Kidney (tissue), 14 donors: ENCODE measurements around the gene NOS1. TPM values are rescaled to one million over a fixed set of nuclear protein-coding genes. Genes with fewer than 3 reads are reported as not detected.
"Not testable (repeated sequence)": the region's sequence is repeated elsewhere in the genome, so short reads cannot be mapped to it uniquely, and the experiment has no call there.

ENCODE experiments used
- DNase-seq, 5 donors: peaks; one replicate each; pipeline ENCODE4 v3.0.0-alpha.2; 2013 to 2020
- FAIRE-seq: peaks from 2 replicates; lab custom pipeline; 2012; peaks lifted over from hg19 to GRCh38; lab: Jason Lieb, UNC
- H3K27ac ChIP-seq, 2 donors: one replicate each; pipeline ENCODE4 v1.7.0; 2013; ENCODE audit warnings: low read depth in 2 of 2, low read length in 2 of 2, inconsistent platforms in 1 of 2
- H3K27me3 ChIP-seq: one replicate; pipeline ENCODE4 v1.7.1; 2013; ENCODE audit warnings: low read length, inconsistent platforms; ENCODE audit not compliant: control insufficient read depth, insufficient read depth
- H3K36me3 ChIP-seq, 3 donors: one replicate each; pipeline versions ENCODE4 v1.7.0 to v1.7.1; 2013; ENCODE audit warnings: low read length in 3 of 3, control low read depth in 1 of 3, inconsistent platforms in 1 of 3; ENCODE audit not compliant: insufficient read depth in 3 of 3, control insufficient read depth in 2 of 3
- H3K4me1 ChIP-seq, 3 donors: one replicate each; pipeline versions ENCODE4 v1.7.0 to v1.7.1; 2013; ENCODE audit warnings: low read length in 3 of 3, inconsistent platforms in 1 of 3, low read depth in 1 of 3; ENCODE audit not compliant: control insufficient read depth in 2 of 3, insufficient read depth in 2 of 3
- H3K4me3 ChIP-seq, 3 donors: one replicate each; pipeline versions ENCODE4 v1.7.0 to v1.8.1; 2013; ENCODE audit warnings: low read length in 3 of 3, control low read depth in 1 of 3, inconsistent platforms in 1 of 3
- H3K9ac ChIP-seq, 3 donors: one replicate each; pipeline versions ENCODE4 v1.7.0 to v1.7.1; 2013; ENCODE audit warnings: low read length in 3 of 3, control low read depth in 1 of 3, inconsistent platforms in 1 of 3
- H3K9me3 ChIP-seq, 3 donors: one replicate each; pipeline versions ENCODE4 v1.7.0 to v1.7.1; 2013; ENCODE audit warnings: low read length in 3 of 3, control low read depth in 1 of 3, inconsistent platforms in 1 of 3; ENCODE audit not compliant: control insufficient read depth in 2 of 3, insufficient read depth in 1 of 3
- intact Hi-C: fragments of 100-400 bp; cut with DNase I; formaldehyde crosslinking; loops from one replicate; pipeline ENCODE4 v1.11.1; 2022
- polyA plus RNA-seq: library from polyadenylated mRNA; stranded (reverse); fragments of 350-450 nt; fragmentation: Illumina TruSeq; extraction: RNeasy Lipid Tissue Mini Kit (QIAGEN cat#74804); gene quantifications from one replicate; pipeline ENCODE4 v1.2.3, GENCODE V29; 2014; ENCODE audit warnings: low read depth, low replicate concordance; ENCODE audit not compliant: insufficient read depth
- total RNA-seq: library from RNA; stranded (reverse); fragmentation: NEBNext Ultra II Directional; extraction: Animal tissue kit (Norgen Biotek cat#: 25700); gene quantifications from one replicate; pipeline ENCODE4 v1.2.1, GENCODE V29; 2021
- TF ChIP-seq, protein P1 (sequence below): IDR thresholded peaks from 3 replicates; pipeline ENCODE4 v1.5.1; 2012; ENCODE audit warnings: mild to moderate bottlenecking, moderate library complexity, borderline replicate concordance; ENCODE audit not compliant: insufficient read depth; ENCODE audit errors: extremely low read depth
- donor health status: control.
- donor health status: control.
- donor health status: control.
- donor health status: control.
- donor health status: control.
- donor health status: DM: yes; HTN: yes; CAD: no.
- donor health status: Normal renal cell carcinoma (clear cell type).

The NOS1 gene
- total and polyA plus RNA-seq, 2 donors from 2014 or later = 1.3 to 6.5 TPM

DNA sequence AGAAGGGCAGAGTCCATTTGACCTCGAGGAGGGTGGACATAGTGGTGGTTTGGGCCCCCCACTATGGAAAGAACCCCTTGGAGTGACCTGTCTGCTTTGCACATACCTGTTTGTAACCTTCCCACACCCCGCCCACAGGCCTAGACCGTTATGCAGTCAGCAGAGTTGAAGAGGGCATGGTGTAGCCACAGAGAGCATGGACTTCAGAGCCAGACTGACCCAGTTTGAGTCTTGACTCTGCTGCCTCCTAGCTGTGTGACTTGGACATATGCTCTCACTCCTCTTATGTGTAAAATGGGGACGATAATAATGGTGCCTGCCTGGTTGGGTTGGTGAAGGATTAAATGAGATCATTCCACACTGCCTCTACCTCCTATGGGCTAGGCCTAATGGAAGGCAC is 40.9 kb upstream of the NOS1 start:
- no peak overlapping the region for H3K4me3 ChIP-seq
- no peaks in the 10 kb centered on the region for H3K27me3 ChIP-seq
- DNase-seq (no peak), FAIRE-seq (no peak)
- no peak overlapping the region for H3K27ac ChIP-seq
- H3K9me3 ChIP-seq = peaks cover 0 to 3% (median 0%) of the 10 kb centered on the region in 3 donors
- TF ChIP-seq, protein P1, sequence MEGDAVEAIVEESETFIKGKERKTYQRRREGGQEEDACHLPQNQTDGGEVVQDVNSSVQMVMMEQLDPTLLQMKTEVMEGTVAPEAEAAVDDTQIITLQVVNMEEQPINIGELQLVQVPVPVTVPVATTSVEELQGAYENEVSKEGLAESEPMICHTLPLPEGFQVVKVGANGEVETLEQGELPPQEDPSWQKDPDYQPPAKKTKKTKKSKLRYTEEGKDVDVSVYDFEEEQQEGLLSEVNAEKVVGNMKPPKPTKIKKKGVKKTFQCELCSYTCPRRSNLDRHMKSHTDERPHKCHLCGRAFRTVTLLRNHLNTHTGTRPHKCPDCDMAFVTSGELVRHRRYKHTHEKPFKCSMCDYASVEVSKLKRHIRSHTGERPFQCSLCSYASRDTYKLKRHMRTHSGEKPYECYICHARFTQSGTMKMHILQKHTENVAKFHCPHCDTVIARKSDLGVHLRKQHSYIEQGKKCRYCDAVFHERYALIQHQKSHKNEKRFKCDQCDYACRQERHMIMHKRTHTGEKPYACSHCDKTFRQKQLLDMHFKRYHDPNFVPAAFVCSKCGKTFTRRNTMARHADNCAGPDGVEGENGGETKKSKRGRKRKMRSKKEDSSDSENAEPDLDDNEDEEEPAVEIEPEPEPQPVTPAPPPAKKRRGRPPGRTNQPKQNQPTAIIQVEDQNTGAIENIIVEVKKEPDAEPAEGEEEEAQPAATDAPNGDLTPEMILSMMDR = no peak
- intact Hi-C loops = no loop called here
- no peaks in the 10 kb centered on the region for H3K4me1 ChIP-seq
- no peak overlapping the region for H3K9ac ChIP-seq
- no peaks in the 10 kb centered on the region for H3K36me3 ChIP-seq

DNA sequence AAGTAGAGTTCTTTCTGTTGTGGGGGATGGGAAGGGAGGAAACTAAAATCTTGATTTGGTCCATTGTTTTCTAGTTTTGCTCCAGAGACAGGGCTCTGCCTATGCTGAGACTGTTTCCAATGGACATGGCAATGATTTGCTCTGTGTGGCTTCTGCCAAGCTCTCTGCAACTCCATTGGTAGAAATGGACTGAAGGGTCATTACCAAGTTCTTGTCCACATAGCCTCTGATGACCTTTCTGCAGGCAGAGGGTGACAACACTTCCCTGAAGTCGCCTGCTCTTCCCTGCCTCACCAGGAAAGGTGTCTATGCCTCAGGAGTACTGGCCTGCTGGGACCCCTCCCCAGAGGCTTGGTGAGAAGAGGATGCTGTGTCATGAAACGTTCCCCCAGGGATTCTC is 39.5 kb upstream of the NOS1 start:
- peaks cover 0 to 3% (median 0%) of the 10 kb centered on the region in 3 donors for H3K9me3 ChIP-seq
- intact Hi-C loops = no loop called here
- H3K36me3 ChIP-seq = no peaks in the 10 kb centered on the region
- no peak for FAIRE-seq
- DNase-seq = no peak
- no peaks in the 10 kb centered on the region for H3K27me3 ChIP-seq
- no peaks in the 10 kb centered on the region for H3K4me1 ChIP-seq
- H3K9ac ChIP-seq = no peak overlapping the region
- no peak overlapping the region for H3K4me3 ChIP-seq
- no peak overlapping the region for H3K27ac ChIP-seq
- TF ChIP-seq, protein P1 = no peak

GRCh38 chr12:117398482-117398881 is 37.1 kb upstream of the NOS1 start:
- H3K36me3 ChIP-seq, H3K27ac ChIP-seq, H3K27me3 ChIP-seq, DNase-seq, H3K4me3 ChIP-seq, H3K9me3 ChIP-seq, FAIRE-seq, H3K9ac ChIP-seq, intact Hi-C loops, H3K4me1 ChIP-seq: not testable (repeated sequence)

DNA sequence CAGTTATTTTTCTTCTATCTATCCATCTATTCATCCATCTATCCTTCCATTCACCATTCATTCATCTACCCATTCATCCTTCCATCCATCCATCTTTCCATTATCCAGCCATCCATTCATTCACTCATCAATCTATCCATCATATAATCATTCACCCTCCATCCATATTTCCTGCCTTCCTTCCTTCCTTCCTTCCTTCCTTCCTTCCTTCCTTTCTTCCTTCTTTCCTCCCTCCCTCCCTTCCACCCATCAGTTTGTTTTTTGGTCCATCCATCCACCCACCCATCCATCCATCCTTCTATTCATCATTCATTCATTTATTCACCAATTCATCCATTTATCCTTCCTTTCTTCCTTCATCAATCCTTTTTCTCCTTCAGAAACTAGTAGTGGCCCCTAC is 34.3 kb upstream of the NOS1 start:
- H3K27me3 ChIP-seq = no peaks in the 10 kb centered on the region
- no peaks in the 10 kb centered on the region for H3K9me3 ChIP-seq
- TF ChIP-seq, protein P1 = no peak
- intact Hi-C loops = no loop called here
- no peaks in the 10 kb centered on the region for H3K36me3 ChIP-seq
- DNase-seq (no peak), FAIRE-seq (no peak)
- no peak overlapping the region for H3K4me3 ChIP-seq
- no peak overlapping the region for H3K9ac ChIP-seq
- H3K27ac ChIP-seq = no peak overlapping the region
- H3K4me1 ChIP-seq = no peaks in the 10 kb centered on the region
